Kidney (tissue), 14 donors: ENCODE results near the gene PPP4R2. TPM values are rescaled to one million over a fixed set of nuclear protein-coding genes. Genes with fewer than 3 reads are reported as not detected.

ENCODE experiments used
- DNase-seq, 5 donors: peaks; one replicate each; pipeline ENCODE4 v3.0.0-alpha.2; 2013 to 2020
- FAIRE-seq: peaks from 2 replicates; lab custom pipeline; 2012; peaks lifted over from hg19 to GRCh38; lab: Jason Lieb, UNC
- H3K27ac ChIP-seq, 2 donors: one replicate each; pipeline ENCODE4 v1.7.0; 2013; ENCODE audit warnings: low read depth in 2 of 2, low read length in 2 of 2, inconsistent platforms in 1 of 2
- H3K27me3 ChIP-seq: one replicate; pipeline ENCODE4 v1.7.1; 2013; ENCODE audit warnings: low read length, inconsistent platforms; ENCODE audit not compliant: control insufficient read depth, insufficient read depth
- H3K36me3 ChIP-seq, 3 donors: one replicate each; pipeline versions ENCODE4 v1.7.0 to v1.7.1; 2013; ENCODE audit warnings: low read length in 3 of 3, control low read depth in 1 of 3, inconsistent platforms in 1 of 3; ENCODE audit not compliant: insufficient read depth in 3 of 3, control insufficient read depth in 2 of 3
- H3K4me1 ChIP-seq, 3 donors: one replicate each; pipeline versions ENCODE4 v1.7.0 to v1.7.1; 2013; ENCODE audit warnings: low read length in 3 of 3, inconsistent platforms in 1 of 3, low read depth in 1 of 3; ENCODE audit not compliant: control insufficient read depth in 2 of 3, insufficient read depth in 2 of 3
- H3K4me3 ChIP-seq, 3 donors: one replicate each; pipeline versions ENCODE4 v1.7.0 to v1.8.1; 2013; ENCODE audit warnings: low read length in 3 of 3, control low read depth in 1 of 3, inconsistent platforms in 1 of 3
- H3K9ac ChIP-seq, 3 donors: one replicate each; pipeline versions ENCODE4 v1.7.0 to v1.7.1; 2013; ENCODE audit warnings: low read length in 3 of 3, control low read depth in 1 of 3, inconsistent platforms in 1 of 3
- H3K9me3 ChIP-seq, 3 donors: one replicate each; pipeline versions ENCODE4 v1.7.0 to v1.7.1; 2013; ENCODE audit warnings: low read length in 3 of 3, control low read depth in 1 of 3, inconsistent platforms in 1 of 3; ENCODE audit not compliant: control insufficient read depth in 2 of 3, insufficient read depth in 1 of 3
- CTCF ChIP-seq: IDR thresholded peaks from 3 replicates; pipeline ENCODE4 v1.5.1; 2012; ENCODE audit warnings: mild to moderate bottlenecking, moderate library complexity, borderline replicate concordance; ENCODE audit not compliant: insufficient read depth; ENCODE audit errors: extremely low read depth
- intact Hi-C: fragments of 100-400 bp; cut with DNase I; formaldehyde crosslinking; loops from one replicate; pipeline ENCODE4 v1.11.1; 2022
- polyA plus RNA-seq: library from polyadenylated mRNA; stranded (reverse); fragments of 350-450 nt; fragmentation: Illumina TruSeq; extraction: RNeasy Lipid Tissue Mini Kit (QIAGEN cat#74804); gene quantifications from one replicate; pipeline ENCODE4 v1.2.3, GENCODE V29; 2014; ENCODE audit warnings: low read depth, low replicate concordance; ENCODE audit not compliant: insufficient read depth
- total RNA-seq: library from RNA; stranded (reverse); fragmentation: NEBNext Ultra II Directional; extraction: Animal tissue kit (Norgen Biotek cat#: 25700); gene quantifications from one replicate; pipeline ENCODE4 v1.2.1, GENCODE V29; 2021
- donor health status: control.
- donor health status: control.
- donor health status: control.
- donor health status: control.
- donor health status: control.
- donor health status: DM: yes; HTN: yes; CAD: no.
- donor health status: Normal renal cell carcinoma (clear cell type).

Gene PPP4R2
- total and polyA plus RNA-seq, 2 donors from 2014 or later = 14.5 to 72.0 TPM

- no peaks in the 10 kb centered on the region for H3K27me3 ChIP-seq
- H3K4me1 ChIP-seq = no peaks in the 10 kb centered on the region
- no peak for FAIRE-seq
- no peak overlapping the region for H3K4me3 ChIP-seq
- no peak overlapping the region for H3K27ac ChIP-seq
- no peak for DNase-seq
- H3K9ac ChIP-seq = no peak overlapping the region
- TF ChIP-seq CTCF = no peak
- H3K9me3 ChIP-seq = no peaks in the 10 kb centered on the region
- no peaks in the 10 kb centered on the region for H3K36me3 ChIP-seq
- intact Hi-C loops = no loop called here
These were observed 47.6 kb upstream of the PPP4R2 start for GRCh38 chr3:72949016-72949415.

- TF ChIP-seq CTCF = no peak
These were observed 46.2 kb upstream of the PPP4R2 start for GRCh38 chr3:72950372-72950771.

GRCh38 chr3:72950801-72951200, 45.8 kb upstream of the PPP4R2 start:
- TF ChIP-seq CTCF = no peak
- intact Hi-C loops = no loop called here
- Histone ChIP-seq H3K4me3 (no peak overlapping the region), H3K9me3 (no peaks in the 10 kb centered on the region), H3K9ac (no peak overlapping the region), H3K27ac (no peak overlapping the region), H3K36me3 (no peaks in the 10 kb centered on the region), H3K4me1 (no peaks in the 10 kb centered on the region), H3K27me3 (no peaks in the 10 kb centered on the region)
- DNase-seq = no peak
- no peak for FAIRE-seq

More at GRCh38 chr3:72950372-72950771, 46.2 kb upstream of the PPP4R2 start:
- Histone ChIP-seq H3K4me3 (no peak overlapping the region), H3K27me3 (no peaks in the 10 kb centered on the region), H3K27ac (no peak overlapping the region), H3K9me3 (no peaks in the 10 kb centered on the region), H3K4me1 (no peaks in the 10 kb centered on the region), H3K36me3 (no peaks in the 10 kb centered on the region), H3K9ac (no peak overlapping the region)
- intact Hi-C loops = no loop called here
- DNase-seq = no peak
- FAIRE-seq = no peak

- DNase-seq = no peak
- Histone ChIP-seq H3K36me3 (no peaks in the 10 kb centered on the region), H3K4me1 (no peaks in the 10 kb centered on the region), H3K27ac (no peak overlapping the region), H3K27me3 (no peaks in the 10 kb centered on the region), H3K9ac (no peak overlapping the region), H3K9me3 (no peaks in the 10 kb centered on the region), H3K4me3 (no peak overlapping the region)
- FAIRE-seq = no peak
- intact Hi-C loops = no loop called here
- TF ChIP-seq CTCF = no peak
These were observed 45.3 kb upstream of the PPP4R2 start for GRCh38 chr3:72951259-72951722.
